ENCODE results near the gene KRT33A. TPM values are rescaled to one million over a fixed set of nuclear protein-coding genes. Genes with fewer than 3 reads are reported as not detected.

The KRT33A gene
- total RNA-seq, 1 experiment from 2014 or later, result not detected

GRCh38 chr17:41377546-41377945 is 26.9 kb upstream of the KRT33A start:
- Histone ChIP-seq H3K9ac (ENCODE audit: extremely low read depth, insufficient read length, low read length) (no peak overlapping the region), H3K23me2 (ENCODE audit: insufficient read length, low read depth, low read length, poor library complexity, severe bottlenecking) (no peaks in the 10 kb centered on the region), H4K5ac (ENCODE audit: insufficient read length, low read depth, low read length) (no peak overlapping the region), H3K56ac (ENCODE audit: insufficient read length, low read depth, low read length) (no peak overlapping the region), H4K91ac (ENCODE audit: insufficient read length, low read depth, low read length) (no peak overlapping the region), H3K27me3 (ENCODE audit: insufficient read depth, low read length) (no peaks in the 10 kb centered on the region), H3K79me1 (ENCODE audit: insufficient read depth, low read depth, low read length, poor library complexity, severe bottlenecking) (no peaks in the 10 kb centered on the region), H3K79me2 (ENCODE audit: insufficient read depth, low read length) (no peaks in the 10 kb centered on the region), H3K27ac (ENCODE audit: insufficient read length, low read depth, low read length) (no peak overlapping the region), H3K4me1 (ENCODE audit: insufficient read depth, low read length) (peaks cover 7% of the 10 kb centered on the region; the same call in 1 of the 2 replicates), H3T11ph (ENCODE audit: low read length) (no peak overlapping the region), H2BK120ac (ENCODE audit: low read depth, low read length, poor library complexity, severe bottlenecking) (no peak overlapping the region), H3K4ac (ENCODE audit: low read depth, low read length) (no peak overlapping the region), H2BK15ac (ENCODE audit: low read depth, low read length) (no peak overlapping the region), H3K18ac (ENCODE audit: insufficient read length, low read depth, low read length) (no peak overlapping the region), H2AK5ac (ENCODE audit: insufficient read length, low read length) (no peak overlapping the region), H2AFZ (ENCODE audit: low read length) (no peak overlapping the region), H3K23ac (ENCODE audit: insufficient read length, low read depth, low read length) (no peak overlapping the region), H3K14ac (ENCODE audit: insufficient read depth, low read length) (no peak overlapping the region), H2BK20ac (ENCODE audit: low read depth, low read length, poor library complexity, severe bottlenecking) (no peak overlapping the region), H4K20me1 (ENCODE audit: control insufficient read depth, insufficient read depth, insufficient read length) (no peaks in the 10 kb centered on the region), H3K9me3 (ENCODE audit: control insufficient read depth, low read depth, low read length) (no peaks in the 10 kb centered on the region), H3K4me2 (ENCODE audit: insufficient read depth, insufficient read length, low read length) (no peak overlapping the region), H4K8ac (replicated peaks; ENCODE audit: insufficient read length, low read depth, low read length) (no peak overlapping the region), H2BK5ac (ENCODE audit: insufficient read length, low read length) (no peak overlapping the region), H2BK12ac (ENCODE audit: insufficient read length, low read depth, low read length) (no peak overlapping the region)
- H3K27me3 Mint-ChIP-seq (ENCODE audit: low read depth), result peaks cover 9% of the 10 kb centered on the region
- no peak for TF ChIP-seq CTCF (conservative IDR thresholded peaks at IDR 0.05)
- no peak overlapping the region; a peak in 1 of 7 replicates for H3K27ac Mint-ChIP-seq
- no peak overlapping the region for H3K4me3 Mint-ChIP-seq
- peaks cover 0 to 2% (median 0%) of the 10 kb centered on the region in 3 experiments; a peak in 1 of 7 replicates for H3K36me3 Mint-ChIP-seq (ENCODE audit: insufficient read depth in 1 of 3, low read depth in 3 of 3)
- peaks cover 0 to 6% of the 10 kb centered on the region in 2 experiments; a peak in 3 of 5 replicates for H3K9me3 Mint-ChIP-seq
- peaks cover 0 to 6% of the 10 kb centered on the region in 2 experiments; a peak in 2 of 4 replicates for H3K4me1 Mint-ChIP-seq
- WGBS (ENCODE audit: extremely low coverage, insufficient read length, low lambda C conversion rate), result no CpG with 5 or more reads among the region's 2 CpGs
- DNase-seq, result no peak
